ENCODE data around the gene FOSL1.

FOSL1 gene

DNA sequence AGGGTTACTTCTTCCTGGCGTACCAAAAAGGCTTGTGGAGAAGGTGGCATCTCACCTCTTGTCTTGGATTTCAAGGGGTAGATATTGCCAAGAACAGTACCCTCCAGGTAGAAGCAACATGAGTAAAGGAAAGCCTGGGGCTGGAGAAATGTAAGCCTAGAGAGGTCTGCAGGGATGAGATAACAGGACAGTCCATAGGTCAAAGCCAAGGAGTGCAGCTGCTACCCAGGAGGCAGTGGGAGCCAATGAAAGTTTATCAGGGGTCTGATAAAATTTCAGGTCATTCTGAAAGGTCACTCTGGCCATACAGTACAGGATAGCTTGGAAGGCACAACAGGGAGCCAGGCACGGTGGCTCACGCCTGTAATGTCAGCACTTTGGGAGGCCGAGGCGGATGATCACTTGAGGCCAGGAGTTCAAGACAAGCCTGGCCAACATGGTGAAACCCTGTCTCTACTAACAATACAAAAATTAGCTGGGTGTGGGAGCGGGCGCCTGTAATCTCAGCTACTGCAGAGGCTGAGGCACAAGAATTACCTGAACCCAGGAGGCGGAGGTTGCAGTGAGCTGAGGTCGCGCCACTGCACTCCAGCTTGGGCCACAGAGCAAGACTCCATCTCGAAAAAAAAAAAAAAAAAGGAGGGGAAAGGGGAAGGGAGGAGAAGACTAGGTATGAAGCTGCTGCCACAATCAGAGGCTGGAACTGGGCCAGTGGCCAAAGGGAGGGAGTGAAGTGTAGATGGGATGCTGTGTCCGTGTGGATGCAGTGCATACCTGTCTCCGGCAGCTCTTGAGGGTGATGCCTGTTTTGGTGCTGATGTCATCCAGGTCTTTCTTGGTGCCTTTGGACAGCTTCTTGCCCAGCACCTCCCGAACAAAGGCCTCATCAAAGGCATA is 13.1 kb downstream of the FOSL1 start:
- peak overlapping the region; percentile 85 for H3K4me3 ChIP-seq (ENCODE audit: control insufficient read depth, low read depth, low read length)
- TF ChIP-seq, protein P1, sequence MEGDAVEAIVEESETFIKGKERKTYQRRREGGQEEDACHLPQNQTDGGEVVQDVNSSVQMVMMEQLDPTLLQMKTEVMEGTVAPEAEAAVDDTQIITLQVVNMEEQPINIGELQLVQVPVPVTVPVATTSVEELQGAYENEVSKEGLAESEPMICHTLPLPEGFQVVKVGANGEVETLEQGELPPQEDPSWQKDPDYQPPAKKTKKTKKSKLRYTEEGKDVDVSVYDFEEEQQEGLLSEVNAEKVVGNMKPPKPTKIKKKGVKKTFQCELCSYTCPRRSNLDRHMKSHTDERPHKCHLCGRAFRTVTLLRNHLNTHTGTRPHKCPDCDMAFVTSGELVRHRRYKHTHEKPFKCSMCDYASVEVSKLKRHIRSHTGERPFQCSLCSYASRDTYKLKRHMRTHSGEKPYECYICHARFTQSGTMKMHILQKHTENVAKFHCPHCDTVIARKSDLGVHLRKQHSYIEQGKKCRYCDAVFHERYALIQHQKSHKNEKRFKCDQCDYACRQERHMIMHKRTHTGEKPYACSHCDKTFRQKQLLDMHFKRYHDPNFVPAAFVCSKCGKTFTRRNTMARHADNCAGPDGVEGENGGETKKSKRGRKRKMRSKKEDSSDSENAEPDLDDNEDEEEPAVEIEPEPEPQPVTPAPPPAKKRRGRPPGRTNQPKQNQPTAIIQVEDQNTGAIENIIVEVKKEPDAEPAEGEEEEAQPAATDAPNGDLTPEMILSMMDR (conservative IDR thresholded peaks at IDR 0.05; ENCODE audit: control insufficient read depth, insufficient read depth, low read depth, low read length): no peak
- DNase-seq (ENCODE audit: low read depth): no peak

DNA sequence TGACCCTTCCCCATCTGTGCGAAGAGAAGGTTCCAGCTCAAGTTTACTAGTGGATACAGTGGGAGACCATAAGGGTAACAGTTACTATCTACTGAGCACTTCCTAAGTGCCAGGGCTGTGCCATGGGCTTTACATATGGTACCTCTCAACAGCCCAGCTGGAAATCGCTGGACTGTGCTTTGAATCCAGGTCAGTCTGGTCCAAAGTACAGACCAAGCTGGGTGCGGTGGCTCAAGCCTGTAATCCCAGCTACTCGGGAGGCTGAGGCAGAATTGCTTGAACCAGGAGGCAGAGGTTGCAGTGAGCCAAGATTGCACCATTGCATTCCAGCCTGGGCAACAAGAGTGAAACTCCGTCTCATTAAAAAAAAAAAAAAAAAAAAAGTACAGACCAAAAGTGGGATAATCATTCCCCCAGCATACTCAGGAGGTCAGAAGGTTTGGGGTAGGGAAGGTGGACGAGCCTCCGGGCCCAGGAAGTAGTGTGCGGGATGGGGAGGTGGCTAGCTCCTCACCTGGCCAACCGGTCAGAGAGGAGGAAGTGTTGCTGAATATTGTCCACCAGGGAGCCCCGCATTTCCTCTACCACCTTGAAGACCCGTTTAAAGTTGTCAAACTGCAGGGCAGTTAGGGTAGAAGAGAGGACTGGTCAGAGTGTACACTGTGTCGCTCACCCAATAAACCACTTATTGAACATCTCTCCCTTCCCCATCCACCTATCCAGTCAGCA is 14.2 kb downstream of the FOSL1 start:
- no peak overlapping the region for H3K4me3 ChIP-seq (ENCODE audit: control insufficient read depth, low read depth, low read length)
- TF ChIP-seq, protein P1 (conservative IDR thresholded peaks at IDR 0.05; ENCODE audit: control insufficient read depth, insufficient read depth, low read depth, low read length): no peak
- DNase-seq (ENCODE audit: low read depth): no peak

DNA sequence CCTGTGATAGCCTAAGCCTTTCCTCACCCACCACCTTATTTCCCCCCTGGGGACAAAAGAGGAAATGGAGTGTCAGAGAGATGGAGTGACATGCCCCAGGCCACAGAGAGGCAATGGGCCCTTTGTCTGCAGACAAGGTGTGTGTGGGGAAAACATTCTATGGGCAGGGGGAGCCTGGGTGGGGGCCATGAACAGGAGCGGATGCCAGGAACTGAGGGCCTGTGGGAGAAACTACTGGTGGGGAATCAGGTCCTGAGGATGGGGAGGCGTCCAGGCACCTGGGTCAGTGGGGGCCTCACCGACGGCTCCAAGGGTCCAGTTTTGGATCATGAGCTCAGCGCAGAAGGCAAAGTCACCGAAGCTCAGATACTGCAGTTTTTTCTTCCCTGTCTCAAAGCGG is 15.0 kb downstream of the FOSL1 start:
- no peak for DNase-seq (ENCODE audit: low read depth)
- TF ChIP-seq, protein P1 (conservative IDR thresholded peaks at IDR 0.05; ENCODE audit: control insufficient read depth, insufficient read depth, low read depth, low read length): no peak
- H3K4me3 ChIP-seq (ENCODE audit: control insufficient read depth, low read depth, low read length): no peak overlapping the region

DNA sequence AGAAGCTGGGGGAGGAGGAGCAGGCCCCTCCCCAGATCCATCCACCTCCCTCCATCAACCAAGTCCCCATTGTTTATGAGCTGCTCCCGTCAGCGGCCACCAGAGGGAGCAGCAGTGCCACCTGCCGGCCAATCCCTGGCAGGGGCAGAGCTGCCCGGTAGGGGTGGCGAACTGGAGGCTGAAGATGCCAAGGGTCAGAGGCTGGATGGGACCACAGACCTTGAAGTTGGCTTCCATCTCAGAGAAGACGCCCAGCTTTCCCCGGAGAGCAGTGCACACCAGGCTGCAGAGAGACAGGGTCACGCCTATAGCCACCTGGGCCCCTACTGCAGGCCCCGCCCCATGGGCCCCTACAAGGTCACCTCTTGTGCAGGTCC is 15.5 kb downstream of the FOSL1 start:
- TF ChIP-seq, protein P1 (conservative IDR thresholded peaks at IDR 0.05; ENCODE audit: control insufficient read depth, insufficient read depth, low read depth, low read length): peak; percentile 99
- DNase-seq (ENCODE audit: low read depth): peak; percentile 73
- H3K4me3 ChIP-seq (ENCODE audit: control insufficient read depth, low read depth, low read length): no peak overlapping the region

DNA sequence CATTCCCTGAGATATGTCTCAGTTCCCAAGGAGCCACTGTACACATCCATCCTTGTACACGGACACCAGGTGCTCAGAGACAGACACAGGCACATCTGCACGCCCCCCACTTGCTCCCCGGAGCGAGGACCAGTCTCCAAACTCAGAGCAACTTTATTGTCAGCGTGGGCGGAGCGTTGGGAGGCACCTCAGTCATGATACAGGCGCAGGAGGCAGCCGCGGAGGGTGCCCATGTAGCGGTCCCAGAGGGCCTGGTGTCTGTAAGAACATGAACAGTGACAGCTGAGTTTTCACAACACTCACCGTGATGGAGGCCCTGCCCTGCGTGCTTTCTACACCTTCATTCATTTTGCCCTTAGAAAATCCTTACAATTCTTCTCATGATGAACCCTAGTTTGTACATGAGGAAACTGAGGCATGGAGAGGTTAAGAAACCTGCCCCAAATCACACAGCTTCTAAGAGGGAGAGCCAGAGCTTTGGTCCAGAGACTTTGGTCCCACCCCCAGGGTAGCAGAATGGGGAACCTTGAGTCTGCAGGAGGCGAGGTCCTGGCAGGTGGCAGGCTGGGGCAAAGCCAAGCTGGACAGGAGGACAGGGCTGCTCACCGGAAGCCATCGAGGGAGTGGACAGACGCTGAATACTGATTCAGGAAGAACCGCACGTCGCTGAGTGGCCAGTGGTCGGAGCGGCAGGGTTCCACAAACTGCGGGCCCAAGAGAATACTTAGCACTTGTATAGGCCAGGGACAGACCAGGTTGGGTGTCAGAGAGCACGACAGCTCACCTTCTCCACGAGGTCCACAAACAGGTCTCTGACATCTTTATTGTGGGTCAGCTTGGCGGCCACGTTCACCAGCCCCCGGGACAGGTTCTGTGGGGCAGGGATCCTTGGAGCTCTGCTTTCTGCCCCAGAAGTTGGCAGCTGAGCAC is 16.1 kb downstream of the FOSL1 start:
- TF ChIP-seq, protein P1 (conservative IDR thresholded peaks at IDR 0.05; ENCODE audit: control insufficient read depth, insufficient read depth, low read depth, low read length): no peak
- H3K4me3 ChIP-seq (ENCODE audit: control insufficient read depth, low read depth, low read length): no peak overlapping the region
- no peak for DNase-seq (ENCODE audit: low read depth)

DNA sequence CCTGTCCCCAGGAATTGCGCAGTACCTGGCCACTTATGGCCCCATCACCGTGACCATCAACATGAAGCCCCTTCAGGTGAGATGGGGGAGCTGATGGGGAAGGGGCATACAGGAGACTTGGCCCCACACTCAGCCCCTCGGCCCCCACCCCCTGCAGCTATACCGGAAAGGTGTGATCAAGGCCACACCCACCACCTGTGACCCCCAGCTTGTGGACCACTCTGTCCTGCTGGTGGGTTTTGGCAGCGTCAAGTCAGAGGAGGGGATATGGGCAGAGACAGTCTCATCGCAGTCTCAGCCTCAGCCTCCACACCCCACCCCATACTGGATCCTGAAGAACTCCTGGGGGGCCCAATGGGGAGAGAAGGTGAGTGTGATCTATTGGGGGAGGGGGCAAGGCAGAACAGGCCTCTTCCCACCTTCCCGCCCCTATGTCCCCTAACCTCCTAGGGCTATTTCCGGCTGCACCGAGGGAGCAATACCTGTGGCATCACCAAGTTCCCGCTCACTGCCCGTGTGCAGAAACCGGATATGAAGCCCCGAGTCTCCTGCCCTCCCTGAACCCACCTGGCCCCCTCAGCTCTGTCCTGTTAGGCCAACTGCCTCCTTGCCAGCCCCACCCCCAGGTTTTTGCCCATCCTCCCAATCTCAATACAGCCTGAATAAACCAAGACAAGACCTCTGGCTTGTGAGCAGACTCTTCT is 17.0 kb downstream of the FOSL1 start:
- TF ChIP-seq, protein P1 (conservative IDR thresholded peaks at IDR 0.05; ENCODE audit: control insufficient read depth, insufficient read depth, low read depth, low read length): no peak
- DNase-seq (ENCODE audit: low read depth): no peak
- H3K4me3 ChIP-seq (ENCODE audit: control insufficient read depth, low read depth, low read length): no peak overlapping the region

All from fibroblast of mammary gland (primary cell).